HuH-7 (cell line): ENCODE measurements around the gene KNDC1.

Source experiments
- DNase-seq: peaks from one replicate; pipeline ENCODE4 v3.0.0; 2011; ENCODE audit warnings: low spot score

Gene KNDC1

GRCh38 chr10:133241501-133242205, 81.6 kb downstream of the KNDC1 start:
- no peak for DNase-seq

DNA sequence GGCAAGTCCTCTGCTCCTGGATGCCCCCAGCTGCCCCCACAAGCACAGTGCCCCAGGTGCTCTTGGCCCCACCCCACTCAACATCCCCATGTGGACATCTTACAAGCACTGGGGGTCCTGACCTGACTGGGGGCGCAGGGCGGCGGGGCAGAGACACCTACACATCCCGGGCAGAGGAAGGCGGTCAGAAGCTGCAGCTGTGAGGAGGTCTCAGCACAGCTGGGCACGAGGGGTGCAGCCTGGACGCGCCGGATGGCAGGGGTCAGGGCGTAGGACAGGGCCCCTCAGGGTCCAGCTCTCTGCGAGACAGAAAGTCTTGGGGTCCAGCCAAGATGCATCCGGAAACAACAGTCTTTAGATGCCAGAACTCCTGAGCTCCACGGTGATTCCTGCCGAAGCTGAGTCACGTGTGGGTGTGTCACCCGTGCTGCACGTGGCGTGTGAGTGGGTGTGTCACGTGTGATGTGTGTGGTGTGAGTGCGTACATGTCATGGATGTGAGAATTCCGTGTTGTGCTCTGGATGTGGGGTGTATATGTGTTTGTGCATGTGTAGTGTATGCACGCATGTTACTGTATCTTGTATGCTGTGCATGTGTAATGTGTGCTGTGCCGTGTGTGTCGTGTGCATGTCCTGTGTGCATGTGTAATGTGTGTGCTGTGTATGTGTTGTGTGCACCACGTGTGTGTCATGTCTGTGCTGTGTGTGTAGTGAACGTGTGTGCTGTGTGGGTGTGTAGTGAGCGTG, 82.8 kb downstream of the KNDC1 start:
- no peak for DNase-seq

- no peak for DNase-seq
Observed at GRCh38 chr10:133243593-133243992, 83.6 kb downstream of the KNDC1 start.

- DNase-seq = peak; percentile 83
Observed at GRCh38 chr10:133245439-133246235, 85.6 kb downstream of the KNDC1 start.

- no peak for DNase-seq
Observed at GRCh38 chr10:133246236-133246626, 86.2 kb downstream of the KNDC1 start.

GRCh38 chr10:133247681-133248333, 87.8 kb downstream of the KNDC1 start:
- no peak for DNase-seq

DNA sequence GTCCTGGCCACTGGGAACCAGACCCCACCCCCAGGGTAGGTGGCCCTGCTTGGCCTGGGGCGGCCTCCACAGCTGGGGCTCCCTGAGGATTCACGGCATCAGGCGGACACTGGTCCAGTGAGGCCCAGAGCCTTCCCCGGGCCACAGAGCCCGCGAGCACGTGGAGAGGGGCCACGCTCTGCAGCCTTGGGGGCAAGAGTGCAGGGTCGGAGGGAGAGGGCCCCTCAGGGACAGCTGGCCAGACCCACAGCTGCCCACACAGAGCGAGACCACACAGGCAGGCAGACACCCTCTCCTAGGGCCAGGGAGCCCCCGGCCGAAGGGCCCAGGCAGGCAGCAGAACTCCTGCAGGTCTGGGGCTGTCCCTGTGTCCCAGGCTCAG, 88.3 kb downstream of the KNDC1 start:
- DNase-seq = no peak

- DNase-seq = peak; percentile 57
Observed at GRCh38 chr10:133249094-133249780, 89.2 kb downstream of the KNDC1 start.

DNA sequence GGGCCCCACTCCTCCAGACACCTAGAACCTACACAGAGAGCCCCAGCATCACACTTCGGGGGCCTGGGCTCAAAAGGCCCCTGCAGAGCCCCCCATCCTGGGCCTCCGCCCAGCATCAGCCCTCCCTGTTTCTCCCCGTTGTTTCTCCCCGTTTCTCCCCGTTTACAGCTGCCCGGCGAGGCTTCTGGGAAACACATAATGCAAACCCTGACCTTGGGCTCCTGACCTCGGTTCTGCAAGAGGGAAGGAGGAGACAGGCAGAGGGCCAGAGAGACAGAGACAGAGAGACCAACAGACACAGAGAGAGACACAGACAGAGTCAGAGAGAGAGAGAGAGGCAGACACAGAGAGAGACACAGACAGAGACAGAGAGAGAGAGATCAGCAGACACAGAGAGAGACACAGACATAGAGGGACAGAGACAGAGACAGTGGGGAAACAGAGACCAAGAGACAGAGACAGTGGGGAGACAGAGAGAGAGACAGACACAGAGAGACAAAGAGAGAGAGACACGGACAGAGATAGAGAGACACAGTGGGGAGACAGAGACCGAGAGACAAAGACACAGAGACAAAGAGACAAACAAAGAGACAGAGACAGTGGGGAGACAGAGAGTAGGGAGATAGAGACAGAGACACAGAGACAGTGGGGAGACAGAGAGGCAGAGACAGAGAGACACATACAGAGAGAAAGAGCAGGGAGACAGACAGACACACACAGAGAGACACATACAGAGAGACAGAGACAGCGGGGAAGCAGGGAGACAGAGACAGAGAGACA, 90.1 kb downstream of the KNDC1 start:
- DNase-seq = no peak

GRCh38 chr10:133251388-133252222, 91.6 kb downstream of the KNDC1 start:
- no peak for DNase-seq

- DNase-seq = no peak
Observed at GRCh38 chr10:133252223-133252552, 92.2 kb downstream of the KNDC1 start.

- DNase-seq = no peak
Observed at GRCh38 chr10:133253361-133253955, 93.4 kb downstream of the KNDC1 start.

DNA sequence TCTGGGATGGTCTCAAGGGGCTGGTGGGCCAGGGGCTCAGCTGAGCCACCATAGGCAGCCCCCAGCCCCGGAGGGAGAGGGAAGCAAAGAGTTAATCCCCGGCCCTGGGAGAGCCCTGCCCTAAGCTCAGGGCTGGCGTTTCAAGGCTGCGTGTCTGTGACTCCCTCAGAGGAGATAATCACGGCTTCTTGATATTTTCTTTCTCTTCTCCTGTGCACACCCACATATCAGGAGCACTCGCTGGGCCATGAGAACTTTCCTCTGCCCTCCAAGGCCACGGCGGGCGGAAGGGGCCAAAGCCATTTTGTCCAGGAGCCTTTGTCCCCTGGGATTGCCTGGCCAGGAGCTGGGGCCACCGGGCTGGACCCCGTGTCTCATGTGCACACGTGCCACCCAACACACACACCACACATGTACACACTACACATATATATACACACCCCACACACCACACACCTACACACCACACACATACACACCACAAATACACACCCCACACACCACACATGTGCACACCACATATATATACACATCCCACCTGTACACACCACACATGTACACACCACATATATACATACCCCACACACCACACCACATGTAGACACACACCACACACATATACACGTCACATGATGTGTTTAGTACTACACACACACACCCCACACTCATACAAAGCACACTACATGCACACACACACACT, 94.6 kb downstream of the KNDC1 start:
- no peak for DNase-seq

DNA sequence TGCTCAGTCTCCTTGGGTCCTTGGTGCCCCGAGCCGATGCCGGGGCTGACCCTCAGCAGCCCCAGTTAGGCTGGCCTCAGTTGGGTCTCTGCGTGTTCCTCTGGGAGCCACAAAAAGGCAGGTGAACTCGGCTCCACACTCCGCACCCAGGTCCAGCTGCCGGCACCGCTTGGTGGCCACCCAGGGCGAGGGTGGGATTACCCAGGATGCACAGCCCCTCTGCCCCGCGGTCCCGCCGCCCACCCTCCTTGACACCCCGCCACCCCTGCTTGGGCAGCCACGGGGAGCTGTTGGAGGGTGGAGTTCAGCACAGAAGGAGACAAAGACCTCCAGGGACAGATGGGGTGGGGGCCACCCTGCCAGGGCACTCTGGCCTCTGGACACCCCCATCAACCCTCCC, 95.3 kb downstream of the KNDC1 start:
- DNase-seq = no peak

DNA sequence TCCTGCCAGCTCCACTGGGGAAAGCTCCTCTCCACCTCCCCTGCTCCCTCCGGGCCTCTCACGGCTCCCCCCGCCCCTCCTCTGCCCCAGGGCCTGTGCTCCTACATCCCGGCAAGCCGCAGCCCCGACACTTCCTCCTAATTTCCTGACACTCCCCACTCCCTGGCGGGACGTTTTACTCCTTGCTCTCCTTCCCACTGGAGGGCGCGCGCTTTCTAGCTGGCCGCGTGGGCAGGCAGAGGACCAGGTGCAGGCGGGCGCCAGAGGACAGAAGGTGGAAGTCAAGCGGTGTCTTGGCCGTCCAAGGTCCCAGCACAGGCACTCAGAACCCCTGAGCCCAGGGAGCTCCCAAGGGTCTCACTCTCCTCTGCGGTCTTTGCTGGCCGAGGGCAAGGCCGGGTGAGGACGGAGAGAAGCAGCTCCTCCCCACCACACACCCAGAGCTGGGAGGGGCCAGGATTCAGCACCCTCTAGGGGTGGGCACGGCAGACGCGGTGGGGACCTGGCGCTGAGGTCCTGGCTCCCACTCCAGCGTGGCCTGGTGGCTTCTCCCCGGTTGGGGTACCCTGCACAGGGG, 97.6 kb downstream of the KNDC1 start:
- DNase-seq = peak; percentile 88

GRCh38 chr10:133258066-133258817, 98.2 kb downstream of the KNDC1 start:
- DNase-seq = peak; percentile 50

DNA sequence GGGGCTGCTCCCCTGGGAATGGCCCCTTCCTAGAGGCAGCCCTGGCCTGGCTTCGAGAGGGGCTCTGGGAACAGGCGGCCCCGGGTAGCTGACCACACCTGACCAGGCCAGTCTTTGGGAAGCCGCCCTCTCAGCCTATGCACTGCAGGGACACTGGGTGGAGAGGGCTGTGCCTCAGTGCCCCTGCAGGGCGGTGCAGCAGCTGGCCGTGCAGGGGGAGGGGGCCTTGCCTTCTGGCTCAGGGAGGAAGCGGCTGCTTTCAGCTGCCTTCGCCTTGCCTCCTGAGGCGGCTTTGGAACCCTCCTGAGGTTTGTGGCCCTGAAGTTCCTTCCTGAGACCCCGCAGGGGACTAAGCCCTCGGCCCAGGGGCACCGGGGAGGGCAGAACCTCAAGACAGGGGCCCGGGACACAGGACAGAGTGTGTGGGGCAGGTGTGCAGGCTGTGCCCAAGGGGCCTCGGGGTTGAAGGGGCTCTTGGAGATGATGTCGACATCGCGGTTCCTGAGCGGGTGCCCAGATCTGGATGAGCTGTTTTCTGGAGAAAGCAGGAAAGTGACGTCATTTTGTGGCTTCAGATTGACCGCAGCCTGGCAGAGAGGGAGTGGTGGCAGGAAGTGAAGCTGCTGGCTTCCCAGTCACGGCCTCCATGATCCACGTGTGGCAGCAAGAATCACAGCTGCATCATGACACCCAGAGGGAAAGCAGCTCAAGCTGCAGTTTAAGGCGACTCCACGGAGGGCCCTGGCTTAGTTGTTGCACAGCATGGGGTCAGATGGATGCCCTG, 99.0 kb downstream of the KNDC1 start:
- no peak for DNase-seq
